GM23248 (cell line): Measurements from ENCODE around the gene ODAPH.

Experiments used
- EZH2 ChIP-seq: fragments of 200-600 bp; sonication (generic); IDR thresholded peaks from 2 replicates; pipeline ENCODE4 v1.6.1; 2018; ENCODE audit warnings: antibody characterized with exemption, mild to moderate bottlenecking; ENCODE audit not compliant: insufficient read depth, poor library complexity, severe bottlenecking
- EZH2phosphoT487 ChIP-seq: fragments of 200-600 bp; sonication (generic); IDR thresholded peaks from 2 replicates; pipeline ENCODE4 v1.6.1; 2018; ENCODE audit warnings: antibody characterized with exemption, moderate library complexity, mild to moderate bottlenecking, low read depth; ENCODE audit not compliant: insufficient read depth

GRCh38 chr4:75557696-75558095 lies 1.8 kb downstream of the ODAPH start:
- TF ChIP-seq EZH2, result no peak
- TF ChIP-seq EZH2phosphoT487, result no peak
